Gastrocnemius medialis (tissue), 4 donors: Measurements from ENCODE around the gene SSBP2.

Source experiments
- CTCF ChIP-seq, 5 experiments: fragments of 450-650 bp in 3 of 5; fragments of 200-600 bp in 2 of 5; sonication (generic) in 2 of 5; IDR thresholded peaks in 4 of 5; conservative IDR thresholded peaks in 1 of 5; 1 replicate in 4 of 5; 2 replicates in 1 of 5; pipeline ENCODE4 v1.5.1; 2016 to 2019; ENCODE audit warnings: antibody characterized with exemption in 5 of 5, mild to moderate bottlenecking in 3 of 5, moderate library complexity in 3 of 5
- POLR2A ChIP-seq, 2 donors: fragments of 450-650 bp; IDR thresholded peaks; one replicate each; pipeline ENCODE4 v1.6.1; 2017; ENCODE audit warnings: antibody characterized with exemption in 2 of 2, mild to moderate bottlenecking in 2 of 2, moderate library complexity in 2 of 2

- TF ChIP-seq CTCF (IDR thresholded peaks at IDR 0.05 in 4 of 5, conservative IDR thresholded peaks at IDR 0.05 in 1 of 5) (no peak), POLR2A (IDR thresholded peaks at IDR 0.05) (no peak)
Measured at GRCh38 chr5:81631124-81631523, 119.8 kb downstream of the SSBP2 start.
